Colon (tissue), 2 donors: Measurements from ENCODE around the gene ITGA8.
"Not testable (repeated sequence)": the region's sequence is repeated elsewhere in the genome, so short reads cannot be mapped to it uniquely, and the experiment has no call there.

ENCODE experiments used
- FAIRE-seq: peaks from 2 replicates; lab custom pipeline; 2012; peaks lifted over from hg19 to GRCh38; lab: Jason Lieb, UNC
- donor health status: control.
- donor health status: control.

The ITGA8 gene

DNA sequence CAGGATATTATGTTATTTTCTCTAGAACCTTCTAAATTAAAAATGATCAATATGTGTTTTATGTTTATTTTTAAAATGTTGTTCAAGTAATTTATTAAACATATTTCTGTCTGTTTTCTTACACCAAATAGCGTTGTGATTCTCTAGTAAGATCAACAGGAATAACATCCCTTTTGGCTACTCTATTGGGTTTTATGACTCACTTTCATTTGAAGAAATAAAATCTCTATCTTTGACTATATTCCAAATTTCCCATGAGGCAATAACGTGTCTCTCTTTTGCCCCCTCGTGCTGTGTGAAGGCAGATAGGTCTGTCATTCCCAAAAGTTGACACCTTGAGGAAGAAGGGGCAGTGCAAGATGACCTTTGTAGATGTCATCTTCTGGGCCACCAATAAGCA lies 40.9 kb downstream of the ITGA8 start:
- no peak for FAIRE-seq

DNA sequence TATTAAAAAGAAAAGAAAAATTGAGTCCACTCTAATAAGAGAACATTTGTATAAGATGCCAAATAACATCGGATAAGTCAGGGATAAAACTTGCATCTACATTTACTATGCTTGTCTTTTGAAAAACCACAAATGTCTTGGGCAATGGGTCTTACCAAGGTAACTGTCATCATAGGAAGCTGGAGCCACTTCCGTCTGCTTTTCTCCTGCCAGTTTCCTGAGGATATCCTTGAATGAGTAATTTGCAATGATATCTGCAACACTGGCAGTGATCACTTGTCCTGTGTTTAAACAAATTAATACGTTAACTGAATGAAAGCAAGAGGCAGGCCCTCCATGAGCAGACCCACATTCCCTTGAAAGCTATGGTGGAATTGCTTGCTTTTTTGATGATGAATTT lies 47.3 kb downstream of the ITGA8 start:
- no peak for FAIRE-seq

DNA sequence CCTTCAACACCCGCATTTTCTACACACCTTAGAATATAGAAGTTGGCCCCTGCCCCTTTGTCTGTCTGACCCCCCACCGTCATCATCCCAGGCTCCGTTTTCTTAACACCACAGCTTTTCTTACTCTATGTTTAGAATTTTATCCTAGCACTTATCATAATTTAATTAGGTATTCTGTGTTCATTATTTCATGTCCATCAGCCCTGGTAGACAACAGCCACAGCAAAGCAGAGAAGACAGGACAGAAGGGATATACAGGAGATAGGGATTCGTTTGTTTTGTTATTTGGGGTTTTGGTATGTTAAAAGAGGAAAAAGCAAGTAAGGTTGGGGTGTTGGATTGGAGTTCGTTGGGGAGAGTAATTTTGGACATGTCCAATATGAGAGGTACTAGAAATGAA lies 48.8 kb downstream of the ITGA8 start:
- FAIRE-seq = no peak

DNA sequence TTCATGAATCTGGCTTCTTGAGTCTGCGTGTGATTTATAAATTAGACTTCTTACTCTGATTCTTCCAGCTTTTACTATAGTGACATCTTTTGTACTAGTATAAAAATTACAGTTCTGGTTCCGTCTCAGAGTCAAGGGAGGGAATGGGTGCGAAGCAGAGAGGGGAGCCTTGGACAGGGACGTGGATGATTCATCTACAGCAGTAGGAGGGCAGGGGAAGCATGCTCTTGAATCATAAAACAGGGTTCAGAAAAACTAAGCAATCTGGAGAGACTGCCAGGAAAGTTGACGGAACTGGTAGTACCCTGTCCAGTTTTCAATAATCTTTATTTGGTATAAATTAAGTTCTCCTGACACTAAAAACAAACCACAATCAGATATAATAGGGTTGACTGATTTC lies 58.1 kb downstream of the ITGA8 start:
- no peak for FAIRE-seq

DNA sequence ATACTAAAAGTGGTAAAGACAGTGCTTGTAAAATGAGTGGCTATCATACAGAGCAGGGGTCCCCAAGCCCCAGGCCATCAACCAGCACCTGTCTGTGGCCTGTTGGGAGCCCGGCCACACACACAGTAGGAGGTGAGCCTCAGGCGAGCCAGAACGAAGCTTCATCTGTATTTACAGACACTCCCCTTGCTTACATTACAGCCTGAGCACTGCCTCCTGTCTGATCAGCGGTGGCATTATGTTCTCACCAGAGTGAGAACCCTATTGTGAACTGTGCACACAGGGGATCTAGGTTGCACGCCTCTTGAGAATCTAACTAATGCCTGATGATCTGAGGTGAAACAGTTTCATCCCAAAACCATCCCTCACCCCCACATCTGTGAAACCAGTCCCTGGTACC lies 58.7 kb downstream of the ITGA8 start:
- FAIRE-seq = no peak

DNA sequence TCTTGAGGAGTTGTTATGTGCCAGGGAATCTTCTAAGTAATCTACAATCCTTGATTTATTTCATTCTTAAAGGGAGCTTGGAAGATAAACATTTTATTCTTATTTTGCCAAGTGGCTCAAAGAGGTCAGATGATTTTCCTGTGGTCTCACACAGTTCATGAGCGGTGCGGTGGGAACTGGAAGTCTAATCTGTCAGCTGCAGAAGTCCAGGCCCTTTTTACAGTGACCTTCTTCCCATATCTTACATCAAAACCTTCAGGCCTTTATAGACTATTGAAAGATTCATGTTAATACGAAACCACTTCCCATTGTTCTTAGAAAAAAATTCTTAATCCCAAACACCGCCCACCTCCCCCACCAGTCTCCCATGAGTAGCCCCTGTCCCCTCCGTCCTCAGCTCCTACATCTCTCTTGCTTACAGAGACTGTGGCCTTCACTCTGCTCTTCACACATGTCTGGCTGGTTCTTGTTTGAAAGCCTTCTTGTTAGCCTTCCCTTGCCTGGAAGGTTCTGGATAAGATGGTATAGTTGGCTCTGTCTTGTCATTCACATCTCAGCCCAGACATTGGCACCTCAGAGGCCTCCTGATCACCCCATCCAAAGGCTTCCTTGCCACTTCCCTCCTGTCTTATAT lies 61.5 kb downstream of the ITGA8 start:
- FAIRE-seq = no peak

DNA sequence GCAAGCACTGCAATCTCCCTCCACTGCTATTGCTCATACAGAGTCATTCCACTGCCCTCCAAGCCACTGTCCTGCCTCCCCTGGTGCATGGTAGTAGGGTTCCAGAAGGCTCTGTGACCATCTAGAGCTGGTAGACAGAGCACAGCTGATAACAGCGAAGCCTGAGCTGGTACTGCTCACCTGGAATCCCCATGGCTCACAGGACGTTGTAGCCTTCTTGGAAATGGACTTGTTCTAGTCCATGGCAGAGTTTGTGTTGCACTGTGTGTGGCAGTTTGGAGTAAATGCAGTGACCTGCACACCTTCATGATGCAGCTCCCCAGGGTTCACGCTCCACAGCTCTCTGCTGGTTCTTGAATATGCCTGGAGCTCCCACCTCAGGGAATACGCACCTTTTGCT lies 67.0 kb downstream of the ITGA8 start:
- FAIRE-seq = no peak

DNA sequence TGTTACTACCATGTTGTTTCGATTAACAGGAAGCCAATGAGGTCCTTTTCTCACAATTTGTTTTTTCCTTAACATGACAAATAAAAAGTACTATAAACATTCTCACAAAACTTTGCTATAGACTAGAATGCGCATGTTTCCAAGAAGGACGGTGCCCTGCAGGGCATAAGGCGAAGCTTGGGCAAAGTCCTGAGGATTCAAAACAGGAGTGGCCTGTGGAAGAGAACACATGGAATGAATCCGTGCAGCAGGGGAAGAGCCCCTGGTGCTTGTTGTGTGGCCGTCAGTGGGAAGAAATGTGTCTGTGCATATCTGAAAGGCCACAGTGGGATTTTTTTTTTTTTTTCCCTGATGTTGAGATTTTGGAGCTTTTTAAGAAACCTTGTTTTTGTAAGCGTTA lies 67.6 kb downstream of the ITGA8 start:
- FAIRE-seq = no peak

DNA sequence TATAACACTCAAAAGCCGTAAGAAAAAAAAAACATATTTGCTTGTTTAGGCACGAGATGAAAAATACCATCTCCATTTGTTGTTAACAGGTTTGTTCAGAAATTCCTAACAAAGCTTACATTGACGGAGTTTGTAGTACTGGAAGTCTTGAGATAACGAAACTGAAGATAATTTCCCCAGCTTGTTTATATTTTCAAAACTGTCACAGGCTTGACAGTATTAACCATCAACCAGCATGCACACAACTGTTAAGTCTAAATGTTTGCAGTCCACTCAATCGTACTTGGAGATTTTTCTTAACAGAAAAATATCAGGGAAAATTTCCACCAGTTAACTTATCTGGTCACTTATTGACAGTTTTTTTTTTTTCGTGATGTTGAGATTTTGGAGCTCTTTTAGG lies 68.5 kb downstream of the ITGA8 start:
- no peak for FAIRE-seq

DNA sequence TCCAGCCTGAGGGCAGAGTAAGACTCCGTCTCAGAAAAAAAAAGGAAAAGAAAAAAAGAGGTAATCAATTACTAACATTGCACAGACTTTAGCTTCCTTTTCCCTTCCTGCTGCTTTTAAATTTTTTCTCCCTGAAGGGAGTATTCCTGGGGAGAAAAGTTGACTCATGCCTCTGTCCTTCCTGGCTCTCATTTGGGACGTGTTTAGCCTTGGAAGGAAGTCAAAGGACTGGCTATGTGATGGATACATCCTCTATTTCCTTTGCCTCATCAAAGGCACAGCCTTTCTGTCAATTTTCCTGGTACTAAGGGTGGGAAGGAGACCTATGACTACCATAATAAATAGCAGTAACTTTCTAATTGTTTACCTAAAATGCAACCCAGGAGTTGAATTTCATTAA lies 77.6 kb downstream of the ITGA8 start:
- no peak for FAIRE-seq

DNA sequence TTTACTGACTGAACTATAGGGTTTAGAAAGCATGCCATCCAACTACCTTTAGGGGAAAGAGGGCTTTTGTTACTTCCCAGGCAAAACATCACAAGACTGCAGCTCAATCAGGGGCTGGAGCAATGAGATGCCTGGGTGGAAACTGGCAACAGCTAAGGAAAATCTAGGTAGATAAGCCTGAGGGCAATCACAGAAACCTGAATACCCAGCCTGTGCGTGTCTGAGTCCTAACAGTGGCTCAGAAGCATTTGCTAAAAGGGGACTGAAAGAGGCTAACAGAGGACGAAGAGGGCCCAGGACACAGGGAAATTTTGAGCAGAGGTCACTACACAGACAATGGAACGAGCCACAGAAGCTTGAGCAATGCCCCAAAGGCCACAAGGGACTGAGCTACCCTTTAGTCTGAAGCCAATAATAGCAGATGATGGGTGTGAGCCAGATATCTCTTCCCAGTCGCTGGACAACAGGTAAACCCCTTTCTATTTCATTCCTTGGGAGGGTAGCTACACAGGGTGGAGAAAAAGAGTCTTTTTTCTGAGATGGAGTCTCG lies 79.1 kb downstream of the ITGA8 start:
- no peak for FAIRE-seq

DNA sequence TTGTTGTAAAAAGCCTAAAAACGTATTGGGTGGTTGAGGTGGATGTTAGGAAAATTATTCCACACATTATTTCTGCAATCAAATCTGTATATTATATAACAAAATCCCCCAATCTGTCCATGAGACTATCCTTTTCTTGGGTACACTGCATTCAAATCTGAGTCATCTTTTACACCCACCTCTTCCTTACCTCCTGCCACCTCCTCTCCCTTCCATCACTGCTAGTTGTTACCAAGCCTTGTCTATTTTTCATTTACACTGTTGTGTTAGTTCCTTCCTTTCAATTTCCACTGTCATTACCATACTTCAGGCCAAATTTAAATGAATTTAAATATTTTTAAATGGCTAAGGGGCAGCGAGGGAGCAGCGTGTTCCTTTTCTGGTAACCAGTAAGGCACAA lies 83.3 kb downstream of the ITGA8 start:
- FAIRE-seq = no peak

DNA sequence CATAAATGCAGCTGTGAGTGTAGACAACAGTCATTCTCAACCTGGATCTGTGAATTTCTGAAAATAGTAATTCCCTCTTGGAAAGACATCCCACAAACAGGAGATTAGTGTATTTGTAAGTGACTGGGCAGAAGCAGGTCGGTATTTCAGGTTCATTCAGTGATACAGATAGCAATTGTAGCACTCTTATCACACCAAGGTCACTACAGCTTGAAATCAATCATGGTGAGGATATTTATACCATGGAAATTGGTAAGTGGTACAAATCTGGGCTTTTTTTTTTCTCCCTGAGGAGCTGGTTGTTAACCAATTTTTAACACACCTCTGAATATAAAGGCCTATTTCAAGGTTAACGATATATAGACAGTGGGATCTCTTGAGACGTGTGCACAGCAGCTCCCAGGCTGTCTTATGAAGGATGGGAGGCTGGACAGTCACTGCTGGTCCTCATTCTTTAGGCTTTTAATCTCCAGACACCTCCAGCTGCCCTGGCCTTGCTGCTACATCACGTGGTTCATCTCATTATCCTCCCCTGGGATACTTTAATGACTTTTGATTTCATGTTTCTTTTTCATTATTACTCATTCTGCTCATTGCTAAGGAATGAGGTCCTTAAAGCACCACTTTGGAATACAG lies 87.1 kb downstream of the ITGA8 start:
- FAIRE-seq = no peak

DNA sequence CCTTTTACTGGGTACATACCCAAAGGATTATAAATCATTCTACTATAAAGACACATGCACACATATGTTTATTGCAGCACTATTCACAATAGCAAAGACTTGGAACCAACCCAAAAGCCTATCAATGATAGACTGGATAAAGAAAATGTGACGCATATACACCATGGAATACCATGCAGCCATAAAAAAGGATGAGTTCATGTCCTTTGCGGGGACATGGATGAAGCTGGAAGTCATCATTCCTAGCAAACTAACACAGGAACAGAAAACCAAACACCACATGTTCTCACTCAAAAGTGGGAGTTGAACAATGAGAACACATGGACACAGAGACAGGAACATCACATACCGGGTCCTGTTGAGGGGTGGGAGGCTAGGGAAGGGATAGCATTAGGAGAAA lies 88.5 kb downstream of the ITGA8 start:
- not testable (repeated sequence) for FAIRE-seq

DNA sequence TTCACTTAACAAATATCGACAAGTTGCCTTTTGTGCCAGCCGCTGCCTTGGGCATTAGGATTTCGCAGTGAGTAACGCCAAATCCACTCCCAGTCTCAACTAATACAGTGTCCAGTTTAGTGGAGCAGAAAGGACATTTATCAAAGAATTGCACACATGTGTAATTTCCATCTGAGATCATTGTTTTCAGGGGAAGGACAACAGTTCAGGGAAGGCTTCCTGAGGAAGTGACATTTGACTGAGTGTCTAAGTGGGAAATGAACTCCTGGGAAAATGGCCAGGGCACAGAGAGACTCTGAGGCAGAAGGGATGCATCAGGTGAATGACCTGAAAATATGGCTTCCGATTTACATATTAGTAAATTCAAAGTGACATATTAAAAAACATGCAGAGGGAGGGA lies 89.4 kb downstream of the ITGA8 start:
- no peak for FAIRE-seq

DNA sequence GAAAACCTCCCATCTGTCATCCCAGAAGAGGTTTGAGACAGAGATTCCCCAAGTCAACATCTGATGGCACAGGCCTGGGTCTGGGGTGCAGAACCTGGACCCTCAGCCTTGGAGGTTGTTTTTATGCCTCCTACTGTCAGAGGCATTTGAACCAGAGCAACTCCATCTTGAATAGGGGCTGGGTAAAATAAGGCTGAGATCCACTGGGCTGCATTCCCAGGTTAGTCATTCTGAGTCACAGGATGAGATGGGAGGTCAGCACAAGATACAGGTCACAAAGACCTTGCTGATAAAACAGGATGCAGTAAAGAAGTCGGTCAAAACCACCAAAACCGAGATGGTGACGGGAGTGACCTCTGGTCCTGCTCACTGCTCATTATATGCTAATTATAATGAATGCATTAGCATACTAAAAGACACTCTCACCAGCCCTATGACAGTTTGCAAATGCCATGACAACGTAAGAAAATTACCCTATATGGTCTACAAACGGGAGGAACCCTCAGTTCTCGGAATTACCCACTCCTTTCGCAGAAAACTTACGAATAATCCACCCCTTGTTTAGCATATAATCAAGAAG lies 92.0 kb downstream of the ITGA8 start:
- no peak for FAIRE-seq

DNA sequence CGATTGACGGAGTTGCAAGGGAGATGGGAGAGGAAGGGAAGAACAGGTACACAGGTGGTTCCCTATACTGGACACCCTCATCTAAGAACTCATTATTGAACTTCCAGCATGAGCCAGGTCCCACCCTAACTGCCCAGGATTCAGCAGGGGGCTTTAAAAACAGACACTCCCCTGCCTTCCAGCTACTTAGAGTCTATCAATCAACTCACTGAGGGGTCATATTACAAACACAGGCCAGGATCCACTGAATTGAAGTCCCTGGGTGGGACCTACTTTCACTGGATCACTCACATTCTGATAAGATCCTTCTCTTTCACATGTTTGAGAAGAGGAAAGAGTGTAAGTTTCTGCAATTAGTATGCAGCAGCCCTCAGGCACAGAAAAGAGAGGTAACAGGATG lies 92.8 kb downstream of the ITGA8 start:
- no peak for FAIRE-seq

DNA sequence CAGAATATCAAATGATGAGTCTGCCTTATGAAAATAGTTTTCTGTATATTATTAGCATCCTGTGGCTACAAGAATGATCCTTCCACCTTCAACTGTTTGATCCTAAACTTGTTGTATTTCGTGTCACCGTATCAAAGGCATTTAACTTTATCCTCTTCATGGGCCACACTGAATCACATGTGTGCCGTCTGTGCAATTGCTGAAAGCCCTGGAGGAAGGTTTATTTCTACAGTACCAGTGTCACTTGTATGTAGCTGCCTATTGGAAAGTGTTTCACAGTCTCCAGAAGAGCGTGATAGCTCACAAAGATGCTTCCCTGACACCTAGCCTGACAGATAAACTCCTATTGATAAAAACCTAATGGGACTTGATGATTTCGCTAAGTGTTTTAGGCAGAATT lies 94.5 kb downstream of the ITGA8 start:
- no peak for FAIRE-seq

DNA sequence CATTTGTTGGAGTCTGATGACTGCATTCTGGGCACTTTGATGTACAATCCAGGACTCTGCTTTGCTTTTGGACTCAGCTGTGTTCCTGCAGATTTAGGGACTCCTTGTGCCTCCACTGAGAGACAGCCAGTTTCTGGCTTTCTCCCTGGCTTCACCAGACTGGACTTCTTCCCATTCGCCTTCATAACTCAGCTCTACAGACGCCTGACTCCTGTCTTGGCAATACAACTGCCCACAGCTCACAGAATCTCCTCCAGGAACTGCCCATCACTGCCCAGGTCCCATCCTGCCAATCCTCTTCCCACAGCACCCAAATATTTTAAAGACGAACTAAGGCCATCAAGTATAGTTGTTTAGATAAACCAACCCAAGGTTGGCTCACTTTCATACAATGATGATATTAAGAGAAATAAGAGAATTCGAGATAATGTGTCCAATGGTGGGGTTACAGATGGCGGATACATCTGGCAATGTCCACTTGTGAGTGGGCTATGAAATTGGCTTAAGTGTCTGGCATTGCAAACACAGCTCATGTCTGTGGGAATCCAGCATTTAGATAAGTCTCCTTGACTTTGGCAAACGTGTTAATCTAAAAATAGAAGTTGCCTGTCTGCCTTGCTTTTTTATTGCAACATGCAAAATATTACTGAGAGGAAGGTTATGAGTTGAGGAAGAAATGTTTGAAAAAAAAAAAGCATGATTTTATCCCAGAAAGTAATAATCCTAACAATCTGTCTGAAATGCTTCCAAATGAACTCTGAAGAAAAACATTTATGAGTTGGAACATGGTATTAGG lies 95.1 kb downstream of the ITGA8 start:
- no peak for FAIRE-seq

DNA sequence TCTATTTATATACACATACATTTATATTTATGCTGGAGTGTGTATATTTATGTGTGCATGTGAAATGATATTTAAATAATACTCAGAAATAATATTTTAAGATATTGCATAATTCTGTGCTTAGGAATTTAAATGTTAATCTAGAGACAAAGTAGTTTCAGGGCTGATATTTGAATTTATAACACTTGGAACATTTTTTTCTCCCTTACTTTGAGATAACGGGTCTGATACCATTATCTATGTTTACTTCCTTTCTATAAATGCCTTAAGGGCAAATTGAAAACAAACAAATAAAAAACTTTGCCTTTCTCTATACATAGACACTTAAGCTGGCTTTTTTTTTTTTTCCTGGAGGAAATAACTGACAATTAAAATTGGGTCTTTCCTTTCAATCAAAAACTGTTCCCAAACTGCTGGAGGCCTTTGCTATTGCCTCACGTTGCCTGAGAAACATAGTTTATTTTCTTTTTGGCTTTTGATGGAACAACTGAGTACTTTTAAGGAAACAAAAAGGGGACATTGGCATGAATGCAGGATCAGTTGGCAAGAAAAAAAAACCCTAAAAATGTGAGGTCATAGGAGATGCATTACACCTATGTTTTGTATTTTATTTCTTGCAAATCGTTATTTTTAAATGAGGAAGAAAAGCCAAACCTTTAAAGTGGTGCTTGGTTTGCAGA lies 98.7 kb downstream of the ITGA8 start:
- FAIRE-seq = no peak

DNA sequence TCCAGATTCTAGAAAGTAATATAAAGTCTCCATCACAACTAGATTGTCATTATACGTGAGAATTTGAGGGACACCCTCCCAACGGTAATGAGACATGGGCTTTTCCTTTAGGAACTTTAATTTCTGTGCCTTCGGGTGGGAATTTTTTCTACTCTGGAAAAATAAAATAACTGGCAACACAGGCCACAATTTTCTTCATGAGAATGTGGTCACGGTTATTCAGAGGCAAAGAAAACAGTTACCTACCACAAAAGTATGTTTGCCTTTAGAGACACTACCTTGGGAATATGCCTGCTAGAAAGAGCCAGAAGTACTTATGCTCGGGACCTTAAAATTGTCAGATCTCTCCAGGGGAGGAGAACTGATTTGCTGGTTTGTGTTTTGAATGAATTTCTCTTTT lies 99.4 kb downstream of the ITGA8 start:
- FAIRE-seq = no peak

DNA sequence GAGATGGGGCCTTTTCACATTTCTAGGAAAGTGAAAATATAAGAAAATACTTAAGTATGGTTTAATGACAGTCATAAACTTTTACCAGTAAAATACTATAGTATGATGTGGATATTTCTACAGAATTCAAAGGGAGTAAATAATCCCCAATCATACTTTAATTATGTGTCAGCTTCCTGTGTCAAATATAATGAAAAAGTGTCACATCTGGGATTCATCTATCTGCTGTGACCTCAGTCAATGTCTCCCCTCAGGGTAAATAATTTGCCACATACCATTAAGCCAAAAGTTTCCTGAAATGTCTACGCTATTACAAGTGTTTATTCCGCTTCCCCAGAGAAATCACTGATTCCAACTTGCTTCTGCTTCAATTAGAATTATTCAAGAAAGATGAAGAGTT lies 110.5 kb downstream of the ITGA8 start:
- FAIRE-seq = no peak
